ENCODE data around the gene PTPRM.

The PTPRM gene

GRCh38 chr18:7579176-7579917, 12.2 kb downstream of the PTPRM start:
- no peak for FAIRE-seq
- TF ChIP-seq POLR2AphosphoS5 (IDR thresholded peaks at IDR 0.05; ENCODE audit: low read depth, low read length) (no peak), POU2F2 (IDR thresholded peaks at IDR 0.05; ENCODE audit: low read depth, low read length) (no peak), POLR2A (IDR thresholded peaks at IDR 0.05; ENCODE audit: low read depth, low read length) (no peak), TAF1 (IDR thresholded peaks at IDR 0.05; ENCODE audit: low read depth, low read length) (no peak)
- DNase-seq (ENCODE audit: insufficient read length, low spot score): no peak

GRCh38 chr18:7579918-7580542, 12.9 kb downstream of the PTPRM start:
- TF ChIP-seq POLR2AphosphoS5 (IDR thresholded peaks at IDR 0.05; ENCODE audit: low read depth, low read length): no peak
- no peak for TF ChIP-seq POU2F2 (IDR thresholded peaks at IDR 0.05; ENCODE audit: low read depth, low read length)
- no peak for TF ChIP-seq PAX5 (IDR thresholded peaks at IDR 0.05; ENCODE audit: insufficient read depth, low read length, severe bottlenecking)
- TF ChIP-seq POLR2A (IDR thresholded peaks at IDR 0.05; ENCODE audit: low read depth, low read length): no peak
- no peak for TF ChIP-seq SPI1 (IDR thresholded peaks at IDR 0.05; ENCODE audit: low read depth, low read length)
- TF ChIP-seq TAF1 (IDR thresholded peaks at IDR 0.05; ENCODE audit: low read depth, low read length): no peak
- DNase-seq (ENCODE audit: insufficient read length, low spot score) (no peak), FAIRE-seq (no peak)

DNA sequence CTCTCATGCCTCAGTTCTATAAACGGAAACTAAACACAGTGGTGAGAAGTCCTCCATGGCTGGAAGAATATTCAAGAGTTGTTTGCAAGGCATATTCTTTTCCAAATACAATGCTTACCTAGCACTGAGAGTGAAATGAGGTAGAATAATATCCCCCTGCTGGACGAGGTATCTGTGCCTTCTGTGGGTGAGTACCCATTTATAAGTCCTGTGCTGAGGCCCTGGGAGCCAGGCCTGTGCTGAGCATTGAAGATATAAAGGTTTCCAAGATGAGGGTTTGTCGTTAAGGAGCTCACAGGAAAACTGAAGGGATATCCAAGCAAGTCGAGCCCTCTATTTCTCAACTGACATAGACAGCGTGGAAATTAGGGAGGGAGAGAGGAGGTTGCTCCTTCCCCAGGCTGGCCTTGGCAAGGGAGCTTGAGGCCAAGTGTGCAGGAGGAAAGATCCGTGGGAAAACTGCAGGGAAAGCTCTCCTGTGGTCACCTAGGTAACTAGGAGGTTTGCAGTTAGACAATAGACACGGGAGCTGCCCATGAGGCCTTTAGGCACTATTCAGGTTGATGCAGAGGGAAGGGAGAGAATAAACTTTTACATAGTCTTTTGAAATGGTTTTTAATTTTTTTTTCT, 17.6 kb downstream of the PTPRM start:
- no peak for FAIRE-seq
- TF ChIP-seq TAF1 (IDR thresholded peaks at IDR 0.05; ENCODE audit: low read depth, low read length): no peak
- no peak for TF ChIP-seq POLR2A (IDR thresholded peaks at IDR 0.05; ENCODE audit: low read depth, low read length)
- no peak for TF ChIP-seq PAX5 (IDR thresholded peaks at IDR 0.05; ENCODE audit: insufficient read depth, low read length, severe bottlenecking)
- no peak for TF ChIP-seq SPI1 (IDR thresholded peaks at IDR 0.05; ENCODE audit: low read depth, low read length)
- DNase-seq (ENCODE audit: insufficient read length, low spot score): no peak

DNA sequence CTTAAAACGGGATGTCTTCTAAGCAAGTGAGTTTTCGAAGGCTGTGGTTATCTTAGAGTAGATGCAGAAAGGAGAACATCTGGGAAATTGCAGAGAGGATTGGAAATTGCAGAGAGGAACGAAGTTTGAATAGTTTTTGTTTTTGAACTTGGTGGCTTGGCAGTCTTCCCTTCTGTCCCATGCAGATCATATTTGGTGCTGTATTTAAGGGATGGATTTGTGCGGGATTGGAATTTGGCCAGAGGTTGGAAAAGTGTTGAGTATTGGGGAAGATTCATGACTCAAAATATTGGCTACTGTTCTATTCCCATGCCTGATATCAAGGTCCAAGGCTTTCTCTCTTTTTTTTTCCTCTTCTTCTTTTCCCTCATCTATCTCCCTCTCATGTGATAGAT, 18.2 kb downstream of the PTPRM start:
- FAIRE-seq: no peak
- TF ChIP-seq SPI1 (IDR thresholded peaks at IDR 0.05; ENCODE audit: low read depth, low read length) (no peak), POLR2A (IDR thresholded peaks at IDR 0.05; ENCODE audit: low read depth, low read length) (no peak), PAX5 (IDR thresholded peaks at IDR 0.05; ENCODE audit: insufficient read depth, low read length, severe bottlenecking) (no peak), TAF1 (IDR thresholded peaks at IDR 0.05; ENCODE audit: low read depth, low read length) (no peak), POU2F2 (IDR thresholded peaks at IDR 0.05; ENCODE audit: low read depth, low read length) (no peak), POLR2AphosphoS5 (IDR thresholded peaks at IDR 0.05; ENCODE audit: low read depth, low read length) (no peak)
- no peak for DNase-seq (ENCODE audit: insufficient read length, low spot score)

DNA sequence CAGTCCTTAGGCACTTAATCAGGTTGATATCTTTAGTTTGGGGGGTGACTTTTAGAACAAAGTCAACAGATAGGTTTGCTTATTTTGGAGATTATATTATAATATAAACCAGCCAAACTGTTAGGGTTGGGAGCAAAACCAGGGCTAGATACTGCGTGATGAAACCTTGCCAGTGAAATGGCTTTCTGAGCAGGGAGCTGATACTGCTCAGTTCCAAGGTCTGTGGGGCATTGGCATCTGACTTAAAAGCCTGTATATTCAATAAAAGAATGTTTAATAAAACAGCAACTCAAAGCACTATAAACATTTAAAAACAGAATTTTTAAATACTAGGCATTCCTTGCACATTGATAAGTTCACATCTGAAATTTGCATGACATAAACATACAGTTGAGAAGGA, 19.3 kb downstream of the PTPRM start:
- DNase-seq (ENCODE audit: insufficient read length, low spot score): no peak
- TF ChIP-seq SPI1 (IDR thresholded peaks at IDR 0.05; ENCODE audit: low read depth, low read length) (no peak), PAX5 (IDR thresholded peaks at IDR 0.05; ENCODE audit: insufficient read depth, low read length, severe bottlenecking) (no peak), TAF1 (IDR thresholded peaks at IDR 0.05; ENCODE audit: low read depth, low read length) (no peak), POLR2AphosphoS5 (IDR thresholded peaks at IDR 0.05; ENCODE audit: low read depth, low read length) (no peak), POLR2A (IDR thresholded peaks at IDR 0.05; ENCODE audit: low read depth, low read length) (no peak), POU2F2 (IDR thresholded peaks at IDR 0.05; ENCODE audit: low read depth, low read length) (no peak)
- no peak for FAIRE-seq

DNA sequence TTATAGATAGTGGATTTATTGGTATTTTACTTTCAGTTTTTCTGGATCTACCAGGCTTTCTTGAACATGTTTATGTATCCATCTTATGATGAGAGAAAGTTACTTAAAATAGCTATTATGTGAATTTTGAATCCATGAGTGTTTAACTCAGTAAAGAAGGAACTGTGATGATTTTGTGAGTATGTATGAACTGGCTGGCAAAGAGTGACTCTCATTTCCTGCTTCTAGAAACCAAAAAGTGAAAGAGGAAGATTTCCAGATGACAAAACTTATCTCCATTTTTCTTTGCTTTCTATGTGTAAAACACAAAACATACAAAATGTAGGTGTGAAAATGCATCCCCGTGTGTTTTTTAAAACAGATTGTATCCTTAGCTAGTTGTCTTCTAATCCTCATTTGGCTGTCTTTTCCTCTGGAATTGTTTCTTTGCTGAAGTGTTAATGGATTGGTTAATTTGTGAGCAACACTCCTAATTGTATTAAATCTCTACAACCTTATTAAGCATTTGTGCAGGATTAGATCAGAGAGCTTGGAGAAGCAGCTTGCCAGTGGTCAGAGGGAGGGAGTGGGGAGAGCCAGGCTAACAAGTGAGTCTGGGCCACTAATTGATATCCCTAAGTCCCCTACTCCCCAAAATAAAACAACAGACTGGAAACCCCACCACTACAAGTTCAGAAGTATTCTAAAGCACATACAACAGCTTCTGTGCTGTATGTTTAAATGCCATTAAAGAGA, 23.9 kb downstream of the PTPRM start:
- no peak for FAIRE-seq
- DNase-seq (ENCODE audit: insufficient read length, low spot score): no peak
- TF ChIP-seq SPI1 (IDR thresholded peaks at IDR 0.05; ENCODE audit: low read depth, low read length) (no peak), TAF1 (IDR thresholded peaks at IDR 0.05; ENCODE audit: low read depth, low read length) (no peak), POLR2AphosphoS5 (IDR thresholded peaks at IDR 0.05; ENCODE audit: low read depth, low read length) (no peak), POU2F2 (IDR thresholded peaks at IDR 0.05; ENCODE audit: low read depth, low read length) (no peak), PAX5 (IDR thresholded peaks at IDR 0.05; ENCODE audit: insufficient read depth, low read length, severe bottlenecking) (no peak), POLR2A (IDR thresholded peaks at IDR 0.05; ENCODE audit: low read depth, low read length) (no peak)

DNA sequence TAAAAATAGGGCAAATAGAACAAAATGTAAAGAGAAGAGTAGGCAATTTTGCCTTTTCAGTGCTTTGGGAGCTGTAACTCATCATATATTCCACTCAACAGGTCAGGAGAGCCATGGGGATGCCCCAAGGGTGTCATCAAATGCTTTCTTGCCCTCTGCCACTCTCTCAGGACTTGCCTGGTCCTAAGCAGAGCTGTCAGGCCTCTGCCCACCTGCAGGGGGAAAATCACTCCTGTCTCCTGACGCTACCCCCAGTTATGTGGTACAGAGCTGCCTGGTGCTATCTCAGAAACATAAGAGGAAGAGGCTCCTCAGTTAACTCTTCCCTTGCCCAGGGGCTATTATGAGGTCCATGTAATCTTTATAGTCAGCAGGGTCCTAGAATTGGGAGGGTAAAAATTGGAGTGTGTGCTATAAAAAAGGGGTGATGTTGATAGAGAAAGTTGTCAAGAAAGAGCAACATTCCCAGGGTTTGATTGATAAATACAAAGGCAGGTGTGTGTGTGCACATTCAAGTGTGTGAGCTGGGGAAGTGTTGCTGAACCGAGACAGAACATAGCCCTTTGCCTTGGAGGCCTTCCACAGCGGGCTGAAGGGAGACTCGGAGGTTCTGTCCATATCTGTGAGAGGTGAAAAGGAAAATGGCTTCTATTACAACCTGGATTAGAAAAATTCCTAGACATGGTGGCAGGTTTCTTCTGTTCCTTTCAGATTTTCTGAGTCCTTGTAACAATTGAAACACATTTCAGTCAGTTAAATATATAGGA, 25.4 kb downstream of the PTPRM start:
- FAIRE-seq (no peak), DNase-seq (ENCODE audit: insufficient read length, low spot score) (no peak)
- no peak for TF ChIP-seq POU2F2 (IDR thresholded peaks at IDR 0.05; ENCODE audit: low read depth, low read length)
- no peak for TF ChIP-seq TAF1 (IDR thresholded peaks at IDR 0.05; ENCODE audit: low read depth, low read length)
- TF ChIP-seq PAX5 (IDR thresholded peaks at IDR 0.05; ENCODE audit: insufficient read depth, low read length, severe bottlenecking): no peak
- no peak for TF ChIP-seq SPI1 (IDR thresholded peaks at IDR 0.05; ENCODE audit: low read depth, low read length)
- TF ChIP-seq POLR2AphosphoS5 (IDR thresholded peaks at IDR 0.05; ENCODE audit: low read depth, low read length): no peak
- no peak for TF ChIP-seq POLR2A (IDR thresholded peaks at IDR 0.05; ENCODE audit: low read depth, low read length)

DNA sequence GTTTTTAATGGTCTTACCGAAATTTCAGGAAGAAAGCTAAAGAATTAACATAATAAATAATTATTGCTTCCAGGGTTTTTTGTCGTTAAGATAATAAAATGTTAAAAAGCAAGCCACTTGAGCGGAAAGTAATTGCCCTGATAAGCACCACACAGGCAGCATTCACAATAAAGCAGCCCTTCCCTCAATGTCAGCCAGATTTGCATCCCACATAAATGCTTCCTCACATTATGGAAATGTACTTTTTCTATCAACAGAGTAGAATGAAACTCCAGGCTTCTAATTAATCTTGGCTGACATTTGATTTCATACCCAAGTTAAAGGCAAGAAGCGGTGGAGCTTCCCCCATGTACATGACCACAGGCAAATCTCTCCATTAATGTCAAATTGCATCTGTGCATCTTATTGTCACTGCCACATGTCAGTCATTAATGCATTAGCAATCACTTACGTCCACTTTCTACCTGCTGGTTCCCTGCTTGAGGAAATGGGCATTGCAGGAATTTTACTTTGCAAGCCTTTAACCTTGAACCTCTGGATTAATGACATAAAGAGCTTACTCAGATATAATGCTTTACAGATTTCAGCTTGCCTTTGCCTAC, 26.2 kb downstream of the PTPRM start:
- FAIRE-seq (no peak), DNase-seq (ENCODE audit: insufficient read length, low spot score) (no peak)
- no peak for TF ChIP-seq PAX5 (IDR thresholded peaks at IDR 0.05; ENCODE audit: insufficient read depth, low read length, severe bottlenecking)
- TF ChIP-seq POU2F2 (IDR thresholded peaks at IDR 0.05; ENCODE audit: low read depth, low read length): no peak
- TF ChIP-seq SPI1 (IDR thresholded peaks at IDR 0.05; ENCODE audit: low read depth, low read length): no peak
- no peak for TF ChIP-seq POLR2A (IDR thresholded peaks at IDR 0.05; ENCODE audit: low read depth, low read length)
- TF ChIP-seq TAF1 (IDR thresholded peaks at IDR 0.05; ENCODE audit: low read depth, low read length): no peak

Data from GM12891 (cell line).